HG03045 (cell line): Measurements from ENCODE around the gene LCE1B.

ENCODE experiments used
- ATAC-seq: cut with Tn5 transposase; IDR thresholded peaks from one replicate; pipeline ENCODE4 v1.9.1; 2021; ENCODE audit warnings: mild to moderate bottlenecking, moderate library complexity; ENCODE audit not compliant: unreplicated experiment

LCE1B gene, protein sequence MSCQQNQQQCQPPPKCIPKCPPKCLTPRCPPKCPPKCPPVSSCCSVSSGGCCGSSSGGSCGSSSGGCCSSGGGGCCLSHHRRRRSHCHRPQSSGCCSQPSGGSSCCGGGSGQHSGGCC

GRCh38 chr1:152811671-152812070 lies at the start of gene LCE1B:
Gene LCE1B (plus strand): TSS chr1:152811971. CDS start chr1:152812447, 476 bp downstream.
- no peak for ATAC-seq

DNA sequence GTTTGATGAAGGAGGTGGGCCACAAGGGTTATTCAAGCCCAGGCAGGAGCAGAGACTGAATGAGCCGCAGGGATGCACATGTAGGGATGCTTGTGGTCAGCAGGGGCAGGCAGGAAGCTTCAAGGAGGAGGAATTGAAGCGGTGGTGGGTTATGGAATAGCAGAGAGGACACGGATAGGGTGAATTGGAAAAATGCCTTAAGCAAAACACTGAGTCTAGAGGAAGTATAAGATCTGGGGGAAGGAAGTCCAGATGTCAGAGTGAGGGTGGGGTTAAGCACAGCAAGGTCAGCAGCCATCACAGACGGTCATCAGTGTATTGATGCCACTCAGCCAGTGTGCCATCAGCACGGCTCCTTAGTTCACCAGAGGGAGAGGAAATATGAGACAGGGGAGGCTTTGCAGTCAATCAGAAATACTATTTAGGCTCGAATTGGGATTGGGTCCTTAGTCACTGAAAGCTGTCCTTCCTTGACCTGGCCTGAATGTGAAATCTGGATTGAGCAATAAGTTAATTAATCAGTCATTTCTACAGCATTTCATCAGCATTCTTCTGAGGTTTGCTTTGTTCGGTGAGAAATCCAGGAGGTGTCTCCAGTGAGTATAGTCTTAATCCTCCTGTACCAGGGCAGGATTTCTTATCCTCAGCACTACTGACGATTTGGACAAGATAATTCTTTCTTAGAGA lies 42.8 kb upstream of the LCE1B start:
- ATAC-seq: no peak

GRCh38 chr1:152770411-152770810 lies 41.4 kb upstream of the LCE1B start:
- no peak for ATAC-seq

DNA sequence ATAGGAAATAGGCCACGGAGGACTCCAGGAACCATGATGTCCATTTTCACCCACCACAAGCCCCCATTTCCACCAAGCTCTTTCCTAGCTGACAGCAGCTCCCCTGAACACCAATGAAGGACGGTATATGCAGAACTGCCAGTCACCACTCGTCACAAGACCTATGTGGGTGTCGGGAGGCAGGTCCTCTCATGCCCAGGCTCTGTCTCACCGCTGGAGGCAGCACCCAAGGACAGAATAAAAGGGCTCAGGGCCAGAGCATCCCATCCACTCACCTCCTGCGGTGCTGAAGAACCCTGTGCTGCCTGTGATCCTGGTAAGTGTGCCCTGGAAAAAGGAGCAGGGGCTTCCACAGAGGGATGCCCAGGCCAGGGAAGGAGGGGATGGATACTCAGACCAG lies 36.9 kb upstream of the LCE1B start, which contains the start of gene LCE1F:
Gene LCE1F, plus strand, starts transcription at position 266 of the 400 bp plus-strand sequence. CDS start 1,232 bp downstream, outside the sequence.
- no peak for ATAC-seq

DNA sequence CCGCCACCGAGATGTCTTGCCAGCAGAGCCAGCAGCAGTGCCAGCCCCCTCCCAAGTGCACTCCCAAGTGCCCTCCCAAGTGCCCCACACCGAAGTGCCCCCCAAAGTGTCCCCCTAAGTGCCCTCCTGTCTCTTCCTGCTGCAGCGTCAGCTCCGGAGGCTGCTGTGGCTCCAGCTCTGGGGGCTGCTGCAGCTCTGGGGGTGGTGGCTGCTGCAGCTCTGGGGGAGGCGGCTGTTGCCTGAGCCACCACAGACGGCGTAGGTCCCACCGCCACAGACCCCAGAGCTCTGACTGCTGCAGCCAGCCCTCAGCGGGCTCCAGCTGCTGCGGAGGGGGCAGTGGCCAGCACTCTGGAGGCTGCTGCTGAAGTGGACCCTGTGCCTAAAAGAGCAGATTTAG lies 35.4 kb upstream of the LCE1B start:
- no peak for ATAC-seq

DNA sequence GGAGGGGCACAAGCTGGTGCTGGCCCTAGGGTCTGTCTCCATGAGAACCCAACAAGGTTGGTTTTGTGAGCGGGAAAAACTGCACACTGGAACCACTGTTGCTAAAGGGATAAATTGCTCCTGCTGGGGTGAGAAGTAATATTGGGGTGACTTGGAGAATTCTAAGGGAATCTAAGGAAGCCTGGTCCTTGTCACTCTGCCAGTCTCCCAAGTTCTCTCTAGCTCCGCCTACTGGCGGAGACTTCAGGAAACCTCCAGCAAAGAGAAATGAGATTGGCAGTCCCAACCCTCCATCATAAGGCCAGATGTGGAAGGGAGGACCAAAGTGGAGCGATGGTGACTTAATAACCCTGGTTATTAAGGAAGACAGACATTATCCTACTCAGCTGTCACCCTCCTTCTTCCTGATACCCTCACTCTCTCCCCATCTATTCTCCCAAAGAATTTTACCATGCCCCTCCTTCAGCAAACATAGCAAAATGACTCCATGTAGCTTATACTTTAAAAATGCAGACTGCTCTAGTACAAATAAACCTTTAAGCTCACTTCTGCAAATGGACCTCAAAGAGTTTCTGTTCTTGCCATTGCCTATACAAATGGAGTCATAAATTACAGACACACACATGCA lies 34.1 kb upstream of the LCE1B start:
- ATAC-seq: no peak

DNA sequence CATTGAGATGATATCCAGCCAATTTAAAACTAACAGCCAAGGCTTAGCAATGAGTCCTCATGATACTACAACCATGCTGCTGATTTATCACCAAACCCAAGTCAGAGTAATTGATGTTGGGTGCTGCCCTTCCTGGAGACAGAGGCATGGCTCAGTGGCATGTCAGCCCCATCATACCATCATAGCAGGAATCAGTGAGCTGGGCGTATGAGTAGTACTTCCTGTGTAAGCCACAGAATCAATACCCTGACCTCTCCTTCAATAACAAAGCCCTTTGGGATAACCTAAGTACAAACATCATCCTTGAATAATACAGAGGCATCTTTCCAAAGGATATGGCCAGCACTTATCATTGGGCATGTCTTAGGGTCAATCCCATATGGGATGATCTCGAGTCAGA lies 28.7 kb upstream of the LCE1B start:
- ATAC-seq: no peak

DNA sequence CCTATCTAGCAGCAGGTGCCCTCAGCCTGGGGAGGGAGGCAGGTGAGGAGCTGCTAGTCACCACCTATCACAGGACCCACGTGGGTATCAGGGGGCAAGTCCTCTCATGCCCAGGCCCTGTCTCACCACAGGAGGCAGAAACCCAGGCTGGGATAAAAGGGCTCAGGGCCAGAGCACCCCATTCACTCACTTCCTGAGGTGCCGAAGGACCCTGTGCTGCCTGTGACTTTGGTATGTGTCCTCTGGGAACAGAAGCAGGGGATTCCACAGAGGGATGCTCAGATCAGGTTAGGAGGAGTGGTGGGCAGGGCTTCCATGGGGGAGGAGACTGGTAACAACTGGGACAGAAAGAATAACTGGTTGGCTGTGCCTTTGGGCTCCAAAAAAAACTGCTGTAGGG lies 25.7 kb upstream of the LCE1B start, which contains the start of gene LCE1E:
Gene LCE1E, plus strand, starts transcription at position 181 of the 400 bp plus-strand sequence. CDS start 1,043 bp downstream, outside the sequence.
- no peak for ATAC-seq

- no peak for ATAC-seq
Observed at GRCh38 chr1:152795686-152796085, 16.1 kb upstream of the LCE1B start.

DNA sequence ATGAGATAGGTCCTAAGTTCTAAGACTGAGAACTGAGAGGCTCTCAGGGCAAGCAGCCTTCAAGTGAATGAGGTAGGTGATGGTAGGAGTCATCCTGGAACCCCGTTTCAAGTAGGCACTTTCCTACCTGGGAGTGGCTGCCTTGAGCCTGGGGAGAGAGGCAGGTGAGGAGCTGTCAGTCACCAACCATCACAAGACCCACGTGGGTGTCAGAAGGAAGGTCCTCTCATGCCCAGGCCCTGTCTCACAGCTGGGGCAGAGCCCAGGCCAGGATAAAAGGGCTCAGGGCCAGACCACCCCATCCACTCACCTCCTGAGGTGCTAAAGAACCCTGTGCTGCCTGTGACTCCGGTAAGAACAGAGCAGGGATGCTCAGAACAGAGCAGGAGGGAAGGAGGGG lies 15.3 kb upstream of the LCE1B start, which contains the start of gene LCE1D:
Gene LCE1D, plus strand, starts transcription at position 301 of the 400 bp plus-strand sequence. CDS start 1,074 bp downstream, outside the sequence.
- ATAC-seq: no peak

- ATAC-seq: no peak
Observed at GRCh38 chr1:152801333-152801732, 10.4 kb upstream of the LCE1B start.

GRCh38 chr1:152806576-152806975 lies 5.2 kb upstream of the LCE1B start, which contains the start of gene LCE1C:
Gene LCE1C (minus strand): TSS chr1:152806651. CDS start chr1:152805478, 1,173 bp downstream.
- no peak for ATAC-seq

GRCh38 chr1:152811050-152811449 lies 721 bp upstream of the LCE1B start:
- no peak for ATAC-seq

- ATAC-seq: no peak
Observed at GRCh38 chr1:152817309-152817708, 5.5 kb downstream of the LCE1B start.

- ATAC-seq: no peak
Observed at GRCh38 chr1:152823294-152823693, 11.5 kb downstream of the LCE1B start.

DNA sequence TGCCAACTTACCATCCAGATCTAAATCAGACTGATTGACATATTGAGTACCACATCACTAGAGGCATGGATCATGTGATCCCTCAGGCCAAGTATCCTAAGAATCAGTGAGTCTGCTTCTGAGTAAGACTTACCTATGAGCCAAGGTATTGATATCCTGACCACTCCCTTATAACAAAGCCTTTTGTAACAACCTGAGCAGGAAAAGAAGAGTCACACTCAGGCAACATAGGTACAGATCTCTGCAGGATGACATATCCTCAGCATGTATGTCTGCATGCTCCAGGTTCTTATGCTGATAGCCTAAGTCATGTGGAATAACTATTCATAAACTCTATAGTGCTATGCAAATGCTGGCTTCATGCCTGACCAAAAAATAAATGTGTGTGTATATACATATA lies 13.2 kb downstream of the LCE1B start:
- ATAC-seq: no peak

DNA sequence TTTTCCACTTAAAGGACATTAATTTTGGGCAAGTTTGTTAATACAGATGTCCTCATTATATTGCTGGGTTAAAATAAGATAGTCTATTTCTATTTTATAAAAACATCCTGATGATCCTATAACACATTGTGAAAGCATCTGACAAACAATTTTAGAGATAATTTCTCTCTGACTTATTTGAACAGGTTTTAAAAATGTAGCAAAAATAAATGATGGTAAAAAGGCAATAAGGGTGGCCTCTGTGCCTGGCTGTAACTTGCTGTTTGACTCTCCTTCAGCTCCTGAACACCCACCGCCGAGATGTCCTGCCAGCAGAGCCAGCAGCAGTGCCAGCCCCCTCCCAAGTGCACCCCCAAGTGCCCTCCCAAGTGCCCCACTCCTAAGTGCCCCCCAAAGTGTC lies 15.4 kb downstream of the LCE1B start, which contains the start of gene LCE1A:
Gene LCE1A, plus strand, starts transcription at position 301 of the 400 bp plus-strand sequence. Its CDS starts 0 bp downstream, at position 301.
- no peak for ATAC-seq

GRCh38 chr1:152836870-152837269 lies 25.1 kb downstream of the LCE1B start:
- no peak for ATAC-seq

DNA sequence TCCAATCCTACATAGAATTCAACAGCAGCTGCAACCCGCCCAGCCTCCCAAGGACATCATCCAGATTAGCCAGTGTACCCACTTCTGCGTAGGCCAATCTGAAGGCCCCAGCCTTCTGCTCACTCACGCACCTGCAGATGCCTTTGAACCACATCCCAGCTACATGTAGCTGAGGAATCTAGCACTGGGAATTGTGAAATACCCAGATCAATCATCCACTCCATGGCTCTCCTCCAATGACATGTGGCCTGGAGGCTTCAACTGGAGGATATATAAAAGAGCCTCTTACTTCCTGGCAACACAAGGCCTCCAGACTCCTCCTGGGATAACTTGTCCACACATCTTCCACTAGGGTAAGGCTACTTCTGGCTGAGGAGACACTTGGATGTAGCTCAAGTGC lies 30.8 kb downstream of the LCE1B start, which contains the start of gene LCE6A:
Gene LCE6A, plus strand, starts transcription at position 301 of the 400 bp plus-strand sequence. CDS start 665 bp downstream, outside the sequence.
- no peak for ATAC-seq

GRCh38 chr1:152855661-152856060 lies 43.9 kb downstream of the LCE1B start:
- ATAC-seq: no peak

DNA sequence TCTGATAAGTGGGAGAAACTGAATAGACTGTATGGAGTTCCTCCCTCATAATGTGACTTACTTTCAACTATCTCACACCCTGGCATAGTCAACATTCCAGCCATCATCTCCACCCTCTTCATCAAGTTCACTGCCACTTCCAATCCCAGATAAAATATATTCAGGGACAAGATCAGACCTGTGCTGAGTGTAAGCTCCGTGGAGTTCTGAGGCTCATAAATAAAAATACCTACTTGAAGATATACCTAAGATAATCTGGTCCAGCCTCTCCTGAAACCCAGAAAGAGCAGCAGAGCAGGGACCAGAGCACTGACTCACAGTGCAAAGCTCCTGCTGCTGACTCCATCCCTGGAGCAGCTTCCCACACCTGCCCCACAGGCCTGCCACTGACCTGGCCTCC lies 46.3 kb downstream of the LCE1B start:
- ATAC-seq: no peak

GRCh38 chr1:152859696-152860095 lies 47.9 kb downstream of the LCE1B start, which contains the start of gene LCE7A:
Gene LCE7A (plus strand): TSS chr1:152859996. CDS start chr1:152860698, 702 bp downstream.
- no peak for ATAC-seq
